LNCaP clone FGC (cell line): ENCODE measurements around the gene FBXO28.
"Not testable (repeated sequence)": the region's sequence is repeated elsewhere in the genome, so short reads cannot be mapped to it uniquely, and the experiment has no call there.

Experiments
- DNase-seq: peaks from one replicate; pipeline ENCODE4 v3.0.0-alpha.2; 2011; ENCODE audit warnings: low read depth
- H3K4me3 ChIP-seq: 2 replicates; pipeline ENCODE4 v1.5.1; 2011; ENCODE audit warnings: mild to moderate bottlenecking, low read depth, low read length, control low read depth
- CTCF ChIP-seq: IDR thresholded peaks from 2 replicates; pipeline ENCODE4 v1.5.1; 2012; ENCODE audit warnings: mild to moderate bottlenecking; ENCODE audit not compliant: control insufficient read depth, insufficient read depth; ENCODE audit errors: extremely low read depth

The FBXO28 gene

GRCh38 chr1:224069138-224069537, 44.8 kb upstream of the FBXO28 start:
- H3K4me3 ChIP-seq: no peak overlapping the region
- no peak for TF ChIP-seq CTCF
- no peak for DNase-seq

- no peak overlapping the region for H3K4me3 ChIP-seq
- DNase-seq: no peak
- no peak for TF ChIP-seq CTCF
These were observed 43.4 kb upstream of the FBXO28 start for GRCh38 chr1:224070521-224070920.

- TF ChIP-seq CTCF: no peak
- no peak for DNase-seq
- no peak overlapping the region for H3K4me3 ChIP-seq
These were observed 37.5 kb upstream of the FBXO28 start for GRCh38 chr1:224076407-224076806.

GRCh38 chr1:224079644-224080043, 34.3 kb upstream of the FBXO28 start:
- DNase-seq, H3K4me3 ChIP-seq: not testable (repeated sequence)

- DNase-seq: no peak
- H3K4me3 ChIP-seq: no peak overlapping the region
- TF ChIP-seq CTCF: no peak
These were observed 33.7 kb upstream of the FBXO28 start for GRCh38 chr1:224080115-224080774.

- DNase-seq: no peak
- TF ChIP-seq CTCF: no peak
- H3K4me3 ChIP-seq: no peak overlapping the region
These were observed 32.3 kb upstream of the FBXO28 start for GRCh38 chr1:224081604-224082003.

GRCh38 chr1:224082146-224082545, 31.8 kb upstream of the FBXO28 start:
- DNase-seq: no peak
- no peak overlapping the region for H3K4me3 ChIP-seq
- no peak for TF ChIP-seq CTCF
